Stimulated activated CD4-positive, alpha-beta T cell treated with anti-CD3 and anti-CD28 coated beads, TNF-alpha, amount 100 ng/mL, for 1 hour (primary cell): ENCODE measurements around the gene SLC13A4.
"Not testable (repeated sequence)": the region's sequence is repeated elsewhere in the genome, so short reads cannot be mapped to it uniquely, and the experiment has no call there.

Source experiments
- DNase-seq, 3 donors: peaks; one replicate each; pipeline ENCODE4 v3.0.0-alpha.2; 2020; ENCODE audit warnings: low read depth in 3 of 3, low spot score in 1 of 3

Gene SLC13A4

GRCh38 chr7:135693558-135693957 lies 34.4 kb downstream of the SLC13A4 start:
- DNase-seq, result no peak

- not testable (repeated sequence) for DNase-seq
Observed at GRCh38 chr7:135692606-135693005, 35.4 kb downstream of the SLC13A4 start.

- no peak for DNase-seq
Observed at GRCh38 chr7:135692055-135692454, 35.9 kb downstream of the SLC13A4 start.

DNA sequence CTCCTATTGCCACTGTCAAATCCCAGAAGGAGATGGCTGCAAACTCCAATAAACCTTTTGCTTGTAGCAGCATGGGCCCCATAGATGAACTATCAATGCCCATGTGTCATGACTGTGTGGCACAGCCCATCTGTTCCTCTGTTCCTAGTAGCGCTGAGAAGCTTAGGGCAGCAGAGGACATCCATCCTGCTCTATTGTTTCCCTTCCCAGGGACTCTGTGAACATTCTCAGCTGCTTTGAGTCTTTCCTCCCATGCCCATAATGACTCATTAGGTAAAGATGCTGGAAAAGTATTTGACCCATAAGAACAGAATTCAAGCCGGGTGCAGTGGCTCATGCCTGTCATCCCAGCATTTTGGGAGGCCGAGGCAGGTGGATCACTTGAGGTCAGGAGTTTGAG lies 37.4 kb downstream of the SLC13A4 start:
- no peak for DNase-seq

DNA sequence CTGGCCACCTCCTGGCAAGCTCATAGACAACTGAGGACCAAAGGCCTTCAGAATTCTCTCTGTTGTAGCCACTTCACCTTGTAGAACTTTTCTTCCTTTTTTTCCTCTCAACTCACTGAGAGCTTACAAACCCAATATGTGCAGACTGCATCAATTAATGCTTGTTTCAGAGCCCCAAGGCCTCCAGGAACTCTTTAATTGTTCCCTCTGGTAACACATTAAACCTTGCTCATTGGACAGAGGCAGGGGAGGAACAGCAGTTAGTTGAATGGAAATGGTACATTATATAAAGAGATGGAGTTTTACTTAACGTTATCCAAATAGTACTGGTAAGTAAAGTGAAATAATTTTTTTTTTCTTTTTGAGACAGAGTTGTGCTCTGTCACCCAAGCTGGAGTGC lies 40.5 kb downstream of the SLC13A4 start:
- no peak for DNase-seq

GRCh38 chr7:135685306-135686084 lies 42.5 kb downstream of the SLC13A4 start:
- no peak for DNase-seq

- no peak for DNase-seq
Observed at GRCh38 chr7:135684699-135685098, 43.3 kb downstream of the SLC13A4 start.

DNA sequence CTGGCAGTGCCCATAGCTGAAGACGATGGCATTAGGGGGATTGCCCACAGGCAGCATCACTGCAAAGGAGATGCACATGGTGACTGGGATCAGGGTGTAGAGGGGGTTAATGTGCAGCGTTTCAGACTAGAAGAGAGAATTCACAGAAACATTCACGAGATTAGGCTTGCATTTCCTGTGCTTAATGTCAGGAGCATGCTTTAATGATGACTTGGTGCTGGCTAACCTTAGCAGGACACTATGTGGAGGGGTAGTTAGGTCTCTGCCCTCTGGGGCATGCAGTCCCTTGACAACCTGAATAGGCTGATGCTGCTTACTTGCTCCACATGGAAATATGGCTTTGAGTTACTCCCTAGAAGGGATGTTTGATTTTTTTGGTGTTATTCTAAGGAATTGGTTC lies 43.9 kb downstream of the SLC13A4 start:
- no peak for DNase-seq

- DNase-seq, result no peak
Observed at GRCh38 chr7:135683609-135684008, 44.4 kb downstream of the SLC13A4 start.

DNA sequence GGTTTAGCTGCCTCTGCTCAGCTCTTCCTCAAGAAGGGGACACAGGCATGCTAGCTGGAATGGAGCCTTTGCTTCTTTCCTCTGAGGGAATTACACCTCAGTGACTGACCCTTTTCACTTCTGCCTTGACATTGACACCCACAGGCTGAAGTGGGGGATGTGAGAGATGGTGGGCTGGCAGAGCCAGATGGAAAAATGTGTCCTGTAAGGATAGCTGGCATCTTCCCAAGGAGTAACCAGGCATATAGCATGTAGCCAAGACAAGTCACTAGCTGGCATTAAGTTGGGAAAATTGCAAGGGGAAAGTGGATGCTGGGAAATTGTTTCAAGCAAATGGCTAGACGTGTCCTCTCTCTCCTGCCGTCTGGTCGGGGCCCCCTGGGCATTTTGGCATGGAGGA lies 45.8 kb downstream of the SLC13A4 start:
- DNase-seq, result no peak

GRCh38 chr7:135681762-135682161 lies 46.2 kb downstream of the SLC13A4 start:
- no peak for DNase-seq

GRCh38 chr7:135678612-135679575 lies 49.1 kb downstream of the SLC13A4 start:
- no peak for DNase-seq

GRCh38 chr7:135673360-135673706 lies 54.7 kb downstream of the SLC13A4 start:
- no peak for DNase-seq

GRCh38 chr7:135672560-135673359 lies 55.2 kb downstream of the SLC13A4 start:
- DNase-seq, result no peak

DNA sequence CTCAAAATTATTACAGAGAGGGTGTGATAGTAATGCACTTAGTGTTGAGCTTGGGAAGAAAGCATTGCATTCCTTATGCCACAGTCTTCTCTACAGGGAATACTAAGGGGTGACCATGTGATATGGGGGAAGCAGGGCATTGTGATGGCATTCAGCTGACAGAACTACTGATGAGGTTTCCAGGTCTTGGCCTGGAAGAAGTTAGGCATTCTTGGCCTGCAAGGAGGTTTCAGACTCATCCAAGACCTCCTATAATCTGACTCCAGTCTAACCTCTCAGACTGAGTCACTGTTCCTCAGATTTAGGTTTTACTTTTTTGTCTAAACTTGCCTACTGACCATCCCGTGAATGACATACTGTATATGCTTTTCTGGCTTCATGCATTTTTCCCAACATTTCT lies 57.8 kb downstream of the SLC13A4 start:
- no peak for DNase-seq

- no peak for DNase-seq
Observed at GRCh38 chr7:135669774-135670173, 58.2 kb downstream of the SLC13A4 start.

- not testable (repeated sequence) for DNase-seq
Observed at GRCh38 chr7:135668852-135669395, 59.1 kb downstream of the SLC13A4 start.

- not testable (repeated sequence) for DNase-seq
Observed at GRCh38 chr7:135667626-135668025, 60.4 kb downstream of the SLC13A4 start.

DNA sequence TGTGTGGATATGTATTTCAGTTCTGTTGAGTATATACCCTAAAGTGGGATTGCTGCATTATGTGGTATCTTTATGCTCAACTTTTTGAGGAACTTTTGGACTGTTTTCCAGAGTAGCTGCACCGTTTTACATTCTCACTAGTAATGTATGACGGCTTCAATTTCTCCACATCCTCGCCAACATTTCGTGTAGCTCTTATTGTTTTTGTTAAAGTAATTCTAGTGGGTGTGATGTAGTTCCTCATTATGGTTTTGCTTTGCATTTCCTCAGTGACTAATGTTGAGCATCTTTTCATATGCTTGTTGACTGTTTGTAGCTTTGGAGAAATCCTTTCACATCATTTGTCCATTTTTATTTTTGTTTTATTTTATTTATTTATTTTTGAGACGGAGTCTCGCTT lies 61.1 kb downstream of the SLC13A4 start:
- DNase-seq, result no peak

DNA sequence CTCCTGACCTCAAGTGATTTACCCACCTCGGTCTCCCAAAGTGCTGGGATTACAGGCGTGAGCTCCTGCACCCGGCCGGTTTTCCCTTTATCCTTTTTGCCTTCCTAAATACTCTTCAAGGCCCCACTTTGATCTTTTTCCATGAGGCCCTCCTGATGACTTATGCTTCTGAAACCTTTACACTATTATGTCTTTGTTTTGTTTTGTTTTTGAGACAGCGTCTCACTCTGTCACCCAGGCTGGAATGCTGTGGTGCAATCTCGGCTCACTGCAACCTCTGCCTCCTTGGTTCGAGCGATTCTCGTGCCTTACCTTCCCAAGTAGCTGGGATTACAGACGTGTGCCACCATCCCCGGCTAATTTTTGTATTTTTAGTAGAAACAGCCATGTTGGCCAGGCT lies 61.8 kb downstream of the SLC13A4 start:
- DNase-seq, result no peak

GRCh38 chr7:135665042-135665441 lies 62.9 kb downstream of the SLC13A4 start:
- no peak for DNase-seq
